Colonic mucosa (tissue), 4 donors: ENCODE results near the gene VAMP3. TPM values are rescaled to one million over a fixed set of nuclear protein-coding genes. Genes with fewer than 3 reads are reported as not detected.

Experiments used
- DNase-seq: peaks from one replicate; pipeline ENCODE4 v3.0.0-alpha.2; 2020
- H3K27ac ChIP-seq: fragments of 200-600 bp; one replicate; pipeline ENCODE4 v1.8.0; 2021
- H3K27me3 ChIP-seq: fragments of 200-600 bp; one replicate; pipeline ENCODE4 v1.8.0; 2021
- H3K36me3 ChIP-seq: fragments of 200-600 bp; one replicate; pipeline ENCODE4 v1.8.0; 2021
- H3K4me1 ChIP-seq: fragments of 200-600 bp; one replicate; pipeline ENCODE4 v1.8.0; 2021; ENCODE audit warnings: mild to moderate bottlenecking
- H3K4me3 ChIP-seq: fragments of 200-600 bp; one replicate; pipeline ENCODE4 v1.8.0; 2021
- H3K9ac ChIP-seq, 2 donors: one replicate each; pipeline ENCODE4 v1.7.0; 2013; ENCODE audit warnings: control low read depth in 2 of 2, low read depth in 2 of 2, low read length in 2 of 2
- H3K9me3 ChIP-seq: fragments of 200-600 bp; one replicate; pipeline ENCODE4 v1.8.0; 2021
- intact Hi-C: fragments of 100-400 bp; cut with DNase I; formaldehyde crosslinking; loops from one replicate; pipeline ENCODE4 v1.14.1; 2022
- total RNA-seq, 2 donors: library from RNA; stranded (reverse); fragmentation: NEBNext Ultra II Directional in 1 of 2; extraction: Animal tissue kit (Norgen Biotek cat#: 25700) in 1 of 2; gene quantifications; one replicate each; pipeline ENCODE4 v1.2.1, GENCODE V29; 2021
- TF ChIP-seq, protein P1 (sequence below): fragments of 200-600 bp; IDR thresholded peaks from one replicate; pipeline ENCODE4 v1.8.0; 2022; ENCODE audit warnings: antibody characterized with exemption, mild to moderate bottlenecking
- donor health status: healthy.
- donor health status: DM: no; HTN: no; CAD: no.
- donor health status: DM: no; HTN: no; CAD: no.

VAMP3 gene, protein sequence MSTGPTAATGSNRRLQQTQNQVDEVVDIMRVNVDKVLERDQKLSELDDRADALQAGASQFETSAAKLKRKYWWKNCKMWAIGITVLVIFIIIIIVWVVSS
- total RNA-seq = 100 to 1,000 TPM in 1 of 2 donors, 10 to 100 TPM in 1; 73.0 to 108 TPM

DNA sequence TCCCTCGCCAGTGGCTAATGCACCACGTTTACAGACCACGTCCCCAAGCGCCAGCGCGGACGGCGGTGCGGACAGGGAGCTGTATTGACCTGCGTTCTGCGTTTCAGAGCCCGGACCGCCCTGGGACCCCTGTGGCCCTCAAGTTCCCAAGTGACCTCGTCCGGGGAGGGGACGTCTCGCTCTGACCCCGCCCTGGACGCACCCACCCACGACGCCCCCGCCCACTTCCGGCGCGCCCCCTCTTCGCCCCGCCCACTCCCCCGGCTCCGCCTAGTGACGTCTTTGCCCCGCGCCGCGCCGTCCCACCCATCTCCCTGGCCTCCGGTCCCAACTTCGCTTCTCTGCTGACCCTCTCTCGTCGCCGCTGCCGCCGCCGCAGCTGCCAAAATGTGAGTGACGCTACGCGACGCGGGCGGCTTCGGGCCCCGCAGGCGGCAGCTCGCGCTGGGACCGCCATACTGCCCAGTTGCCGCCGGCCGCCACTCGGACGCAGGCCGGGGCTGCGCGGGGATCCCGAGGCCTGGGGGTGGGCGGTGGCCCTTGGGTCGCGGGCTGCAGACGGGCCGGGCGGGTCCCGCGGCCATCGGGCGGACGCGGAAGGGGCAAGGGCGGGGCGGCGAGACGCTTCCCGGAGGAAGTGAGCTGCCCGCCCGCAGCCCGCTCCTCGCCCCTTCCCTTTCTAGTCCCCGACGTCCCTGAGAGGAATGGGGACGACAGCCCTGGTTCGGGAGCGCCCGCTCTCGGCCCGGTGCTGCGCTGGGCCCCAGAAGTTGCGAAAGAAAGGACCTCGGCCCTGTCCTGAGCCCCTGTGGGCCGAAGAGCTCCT is at the start of gene VAMP3:
Gene VAMP3, plus strand, starts transcription at position 300 of the 826 bp plus-strand sequence. Its CDS starts 88 bp downstream, at position 388.
- H3K9ac ChIP-seq = peak within 1 kb of the TSS; percentile 85 to 99
- peak; percentile 94 for DNase-seq
- H3K4me3 ChIP-seq = peak within 1 kb of the TSS; percentile 74
- TF ChIP-seq, protein P1, sequence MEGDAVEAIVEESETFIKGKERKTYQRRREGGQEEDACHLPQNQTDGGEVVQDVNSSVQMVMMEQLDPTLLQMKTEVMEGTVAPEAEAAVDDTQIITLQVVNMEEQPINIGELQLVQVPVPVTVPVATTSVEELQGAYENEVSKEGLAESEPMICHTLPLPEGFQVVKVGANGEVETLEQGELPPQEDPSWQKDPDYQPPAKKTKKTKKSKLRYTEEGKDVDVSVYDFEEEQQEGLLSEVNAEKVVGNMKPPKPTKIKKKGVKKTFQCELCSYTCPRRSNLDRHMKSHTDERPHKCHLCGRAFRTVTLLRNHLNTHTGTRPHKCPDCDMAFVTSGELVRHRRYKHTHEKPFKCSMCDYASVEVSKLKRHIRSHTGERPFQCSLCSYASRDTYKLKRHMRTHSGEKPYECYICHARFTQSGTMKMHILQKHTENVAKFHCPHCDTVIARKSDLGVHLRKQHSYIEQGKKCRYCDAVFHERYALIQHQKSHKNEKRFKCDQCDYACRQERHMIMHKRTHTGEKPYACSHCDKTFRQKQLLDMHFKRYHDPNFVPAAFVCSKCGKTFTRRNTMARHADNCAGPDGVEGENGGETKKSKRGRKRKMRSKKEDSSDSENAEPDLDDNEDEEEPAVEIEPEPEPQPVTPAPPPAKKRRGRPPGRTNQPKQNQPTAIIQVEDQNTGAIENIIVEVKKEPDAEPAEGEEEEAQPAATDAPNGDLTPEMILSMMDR = no peak
- H3K9me3 ChIP-seq = no peaks in the 10 kb centered on the region
- no peaks in the 10 kb centered on the region for H3K36me3 ChIP-seq
- H3K27me3 ChIP-seq = no peaks in the 10 kb centered on the region
- H3K4me1 ChIP-seq = peaks cover 4% of the 10 kb centered on the region
- H3K27ac ChIP-seq = peak within 1 kb of the TSS; percentile 90
- intact Hi-C loops = no loop called here

DNA sequence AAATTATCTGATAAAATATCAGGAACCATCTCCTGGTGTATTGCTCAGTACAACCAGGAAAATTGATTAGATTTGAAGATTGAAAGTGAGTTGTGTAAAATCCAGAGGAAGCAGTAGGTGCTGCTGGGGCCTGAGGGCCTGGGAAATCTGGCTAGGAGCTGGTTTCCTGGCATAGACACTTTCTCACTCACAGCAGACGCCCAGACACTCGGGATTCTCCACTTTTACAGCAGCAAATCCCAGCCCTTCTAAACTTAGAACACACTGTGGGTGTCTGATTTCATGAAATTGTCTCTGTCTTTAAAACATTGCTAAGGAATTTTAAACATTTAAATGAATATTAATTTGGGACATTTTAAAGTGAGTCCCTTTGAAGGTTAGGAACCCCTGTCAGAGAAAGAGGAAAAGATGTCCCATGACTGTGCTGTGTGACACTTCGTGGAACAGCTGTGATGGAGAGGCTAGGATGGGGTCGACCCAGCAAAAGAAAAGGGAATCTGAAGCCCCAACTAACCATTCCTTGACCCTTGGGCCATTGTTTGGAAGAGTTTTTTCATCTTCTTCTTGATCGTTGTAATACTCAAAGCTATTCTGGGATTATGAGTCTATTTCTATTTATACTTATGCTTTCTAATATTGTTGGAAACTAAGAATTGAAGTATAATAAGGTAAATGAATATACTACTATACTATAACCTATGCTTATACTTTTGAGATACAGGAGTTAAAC is 49.0 kb upstream of the VAMP3 start:
- H3K9ac ChIP-seq = no peak overlapping the region
- no peaks in the 10 kb centered on the region for H3K27me3 ChIP-seq
- intact Hi-C loops = no loop called here
- H3K9me3 ChIP-seq = no peaks in the 10 kb centered on the region
- DNase-seq = no peak
- no peak overlapping the region for H3K4me3 ChIP-seq
- TF ChIP-seq, protein P1 = no peak
- no peak overlapping the region for H3K27ac ChIP-seq
- no peaks in the 10 kb centered on the region for H3K36me3 ChIP-seq
- no peaks in the 10 kb centered on the region for H3K4me1 ChIP-seq

DNA sequence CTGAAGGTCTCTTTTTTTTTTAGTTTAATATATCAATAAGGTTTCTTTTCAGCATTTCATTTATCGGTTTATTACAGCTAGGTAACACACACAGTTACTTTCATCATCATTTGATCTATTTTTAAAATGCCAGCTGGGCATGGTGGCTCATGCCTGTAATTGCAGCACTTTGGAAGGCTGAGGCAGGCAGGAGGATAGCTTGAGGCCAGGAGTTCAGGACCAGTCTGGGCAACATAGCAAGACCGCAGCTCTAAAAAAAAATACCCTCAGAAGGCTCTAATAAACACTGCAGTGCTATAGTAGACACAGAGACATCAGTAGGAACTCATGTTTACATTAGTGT is 48.5 kb upstream of the VAMP3 start:
- no peak for DNase-seq
- Histone ChIP-seq H3K4me1 (no peaks in the 10 kb centered on the region), H3K27me3 (no peaks in the 10 kb centered on the region), H3K9ac (no peak overlapping the region), H3K9me3 (no peaks in the 10 kb centered on the region), H3K27ac (no peak overlapping the region), H3K4me3 (no peak overlapping the region), H3K36me3 (no peaks in the 10 kb centered on the region)
- TF ChIP-seq, protein P1 = no peak
- intact Hi-C loops = no loop called here

DNA sequence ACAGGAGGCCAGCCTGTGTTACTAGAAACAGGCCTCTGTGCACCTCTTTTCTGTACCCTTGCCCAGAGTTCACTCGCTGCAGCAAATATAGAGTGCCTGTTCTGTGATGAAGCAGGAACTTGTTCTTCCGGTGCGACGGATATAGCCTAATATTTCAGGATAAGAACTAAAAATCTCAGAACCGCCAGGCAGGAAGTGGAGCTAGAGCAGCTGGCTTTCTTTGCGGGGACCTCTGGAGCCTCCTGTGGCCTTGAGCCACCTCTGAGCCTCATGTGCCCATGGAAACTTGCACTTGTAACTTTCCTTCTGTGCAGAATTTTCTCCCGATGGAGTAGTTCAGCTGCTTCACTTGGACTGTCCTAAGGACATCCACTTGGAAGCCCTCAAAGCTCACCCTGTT is 44.5 kb upstream of the VAMP3 start:
- TF ChIP-seq, protein P1 = no peak
- intact Hi-C loops = no loop called here

DNA sequence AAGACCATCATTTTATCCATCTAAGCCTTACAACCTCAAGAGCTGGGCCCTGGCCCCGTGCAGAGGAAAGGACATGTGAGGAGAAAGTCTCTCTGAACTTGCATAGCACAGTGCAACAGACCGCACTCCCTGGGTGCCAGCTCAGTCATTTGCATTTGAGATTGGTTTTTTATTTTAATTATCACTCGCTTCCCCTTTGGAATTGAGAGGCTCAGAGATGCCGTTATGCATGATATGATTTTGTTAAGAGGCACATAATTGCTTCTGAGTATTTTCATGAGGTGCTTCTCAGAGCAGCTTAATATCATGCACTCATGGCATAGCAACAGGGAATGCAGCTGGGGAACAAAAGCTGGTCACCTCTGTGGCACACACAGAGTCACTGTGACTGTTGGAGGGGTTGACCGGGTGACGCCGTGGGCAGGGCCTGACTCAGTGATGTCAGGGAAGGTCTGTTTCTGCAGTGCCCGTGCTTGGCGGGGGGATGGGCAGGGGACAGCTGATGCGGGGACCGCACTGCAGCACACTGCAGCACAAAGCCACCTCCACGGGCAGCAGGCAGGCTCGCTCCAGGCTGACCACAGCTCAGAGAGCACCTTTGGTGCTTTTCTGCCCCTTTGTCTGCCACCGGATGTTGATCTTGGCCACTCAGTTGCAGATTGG is 43.2 kb upstream of the VAMP3 start:
- no peak overlapping the region for H3K4me3 ChIP-seq
- intact Hi-C loops = no loop called here
- no peak for DNase-seq
- TF ChIP-seq, protein P1 = no peak
- H3K27me3 ChIP-seq = no peaks in the 10 kb centered on the region
- no peaks in the 10 kb centered on the region for H3K36me3 ChIP-seq
- no peak overlapping the region for H3K9ac ChIP-seq
- no peak overlapping the region for H3K27ac ChIP-seq
- no peaks in the 10 kb centered on the region for H3K9me3 ChIP-seq
- no peaks in the 10 kb centered on the region for H3K4me1 ChIP-seq

More for the DNA sequence above, 44.5 kb upstream of the VAMP3 start:
- no peaks in the 10 kb centered on the region for H3K4me1 ChIP-seq
- no peaks in the 10 kb centered on the region for H3K9me3 ChIP-seq
- no peak overlapping the region for H3K9ac ChIP-seq
- H3K27ac ChIP-seq = no peak overlapping the region
- H3K36me3 ChIP-seq = no peaks in the 10 kb centered on the region
- no peaks in the 10 kb centered on the region for H3K27me3 ChIP-seq
- no peak overlapping the region for H3K4me3 ChIP-seq
- DNase-seq = no peak
